D721Med (cell line): ENCODE data around the gene GPR153.

Source experiments
- DNase-seq: peaks from one replicate; pipeline ENCODE4 v3.0.0; 2011; ENCODE audit warnings: low spot score; ENCODE audit not compliant: insufficient read length
- FAIRE-seq: peaks from 2 replicates; lab custom pipeline; 2011; peaks lifted over from hg19 to GRCh38; lab: Jason Lieb, UNC
- CTCF ChIP-seq: IDR thresholded peaks from 2 replicates; pipeline ENCODE4 v1.5.1; 2012; ENCODE audit warnings: mild to moderate bottlenecking, control low read depth; ENCODE audit not compliant: insufficient read depth; ENCODE audit errors: missing control alignments

The GPR153 gene

GRCh38 chr1:6302568-6302967 lies 41.7 kb upstream of the GPR153 start:
- DNase-seq (no peak), FAIRE-seq (no peak)
- TF ChIP-seq CTCF: no peak

GRCh38 chr1:6301526-6301925 lies 40.6 kb upstream of the GPR153 start:
- FAIRE-seq (no peak), DNase-seq (no peak)

GRCh38 chr1:6300342-6301048 lies 39.6 kb upstream of the GPR153 start:
- no peak for FAIRE-seq
- no peak for DNase-seq

More at GRCh38 chr1:6301526-6301925, 40.6 kb upstream of the GPR153 start:
- TF ChIP-seq CTCF: no peak

GRCh38 chr1:6299557-6300165 lies 38.8 kb upstream of the GPR153 start:
- TF ChIP-seq CTCF: no peak
- FAIRE-seq (no peak), DNase-seq (no peak)

More at GRCh38 chr1:6300342-6301048, 39.6 kb upstream of the GPR153 start:
- TF ChIP-seq CTCF: no peak

GRCh38 chr1:6298940-6299465 lies 38.1 kb upstream of the GPR153 start:
- TF ChIP-seq CTCF: no peak
- FAIRE-seq: no peak
- no peak for DNase-seq

GRCh38 chr1:6298530-6298929 lies 37.6 kb upstream of the GPR153 start:
- no peak for FAIRE-seq
- no peak for DNase-seq
- TF ChIP-seq CTCF: no peak

GRCh38 chr1:6295910-6296309 lies 35.0 kb upstream of the GPR153 start:
- no peak for FAIRE-seq
- no peak for TF ChIP-seq CTCF
- no peak for DNase-seq
